PC-9 (cell line): ENCODE results near the gene LGR6. TPM values are rescaled to one million over a fixed set of nuclear protein-coding genes. Genes with fewer than 3 reads are reported as not detected.
"Not testable (repeated sequence)": the region's sequence is repeated elsewhere in the genome, so short reads cannot be mapped to it uniquely, and the experiment has no call there.

Source experiments
- BruUV-seq: library from RNA; stranded (reverse); fragments of 400-500 nt; replicated peaks from 2 replicates; lab custom pipeline; 2021; lab: Mats Ljungman, UMichigan
- CTCF ChIA-PET: fragments of 300-600 bp; sonication (Branson Sonifier 250); formaldehyde crosslinking; loops from one replicate; lab custom pipeline; 2022; ENCODE audit warnings: antibody characterized with exemption; lab: Charles Lee
- POLR2A ChIA-PET: fragments of 300-600 bp; sonication (Branson Sonifier 250); formaldehyde crosslinking; loops from one replicate; lab custom pipeline; 2022; ENCODE audit warnings: antibody characterized with exemption; ENCODE audit not compliant: unreplicated experiment; lab: Charles Lee
- DNase-seq, 2 experiments: peaks; one replicate each; pipeline versions ENCODE4 v3.0.0 to v3.0.0-alpha.2; 2015 to 2022; ENCODE audit warnings: mixed read lengths in 1 of 2
- H2AFZ ChIP-seq: fragments of 200-600 bp; sonication (generic); 2 replicates; pipeline ENCODE4 v1.8.1; 2017; ENCODE audit warnings: antibody characterized with exemption
- H3F3A ChIP-seq: fragments of 200-600 bp; sonication (generic); 2 replicates; pipeline ENCODE4 v1.8.1; 2017; ENCODE audit warnings: antibody characterized with exemption, mild to moderate bottlenecking, low read depth; ENCODE audit not compliant: insufficient read depth
- H3K27ac ChIP-seq: fragments of 200-600 bp; sonication (generic); 2 replicates; pipeline ENCODE4 v1.6.1; 2016; ENCODE audit warnings: mixed run types
- H3K27me3 ChIP-seq: fragments of 200-600 bp; sonication (generic); 2 replicates; pipeline ENCODE4 v1.6.1; 2016; ENCODE audit warnings: low read depth, mixed run types; ENCODE audit not compliant: insufficient read depth
- H3K36me3 ChIP-seq: fragments of 200-600 bp; sonication (generic); 2 replicates; pipeline ENCODE4 v1.6.1; 2016; ENCODE audit warnings: low read depth, mixed run types
- H3K4me1 ChIP-seq: fragments of 200-600 bp; sonication (generic); replicated peaks from 2 replicates; pipeline ENCODE4 v1.6.1; 2016; ENCODE audit warnings: mixed run types; ENCODE audit not compliant: insufficient read depth
- H3K4me2 ChIP-seq: fragments of 200-600 bp; sonication (generic); 2 replicates; pipeline ENCODE4 v1.6.1; 2017; ENCODE audit warnings: mixed run types
- H3K4me3 ChIP-seq: fragments of 200-600 bp; sonication (generic); 2 replicates; pipeline ENCODE4 v1.6.1; 2016; ENCODE audit warnings: mixed run types
- H3K79me2 ChIP-seq: fragments of 200-600 bp; sonication (generic); 2 replicates; pipeline ENCODE4 v1.6.1; 2017; ENCODE audit warnings: low read depth, mixed run types
- H3K9me2 ChIP-seq: fragments of 200-600 bp; sonication (generic); 2 replicates; pipeline ENCODE4 v1.8.1; 2017; ENCODE audit warnings: mild to moderate bottlenecking; ENCODE audit not compliant: insufficient read depth
- H3K9me3 ChIP-seq: fragments of 200-600 bp; sonication (generic); 2 replicates; pipeline ENCODE4 v1.8.1; 2016; ENCODE audit warnings: low read depth; ENCODE audit not compliant: insufficient read depth
- H4K20me1 ChIP-seq: fragments of 200-600 bp; sonication (generic); 2 replicates; pipeline ENCODE4 v1.8.1; 2017; ENCODE audit not compliant: insufficient read depth
- CTCF ChIP-seq: fragments of 200-600 bp; sonication (generic); conservative IDR thresholded peaks from 2 replicates; pipeline ENCODE4 v1.6.1; 2017; ENCODE audit warnings: mixed run types, antibody characterized with exemption, mild to moderate bottlenecking, moderate library complexity
- EZH2 ChIP-seq: fragments of 200-600 bp; sonication (generic); IDR thresholded peaks from 2 replicates; pipeline ENCODE4 v1.8.0; 2017; ENCODE audit warnings: antibody characterized with exemption, low read depth
- intact Hi-C: fragments of 100-400 bp; cut with micrococcal nuclease; formaldehyde crosslinking; loops from one replicate; pipeline ENCODE4 v1.10.0; 2022; ENCODE audit not compliant: unreplicated experiment
- total RNA-seq: library from RNA; stranded (reverse); gene quantifications from 2 replicates; pipeline ENCODE4 v1.2.3, GENCODE V29; 2021

Gene LGR6
- total RNA-seq, 1 experiment from 2014 or later: 5.6 TPM

- CTCF ChIA-PET: no interaction called here
- intact Hi-C loops: no loop called here
- Histone ChIP-seq H3K4me2 (no peak overlapping the region), H3K9me2 (no peaks in the 10 kb centered on the region), H4K20me1 (no peaks in the 10 kb centered on the region), H3K27ac (no peak overlapping the region), H2AFZ (no peak overlapping the region), H3K36me3 (no peaks in the 10 kb centered on the region), H3K4me1 (no peaks in the 10 kb centered on the region), H3K79me2 (no peaks in the 10 kb centered on the region), H3K4me3 (no peak overlapping the region), H3F3A (no peaks in the 10 kb centered on the region), H3K9me3 (no peaks in the 10 kb centered on the region), H3K27me3 (peaks cover 27% of the 10 kb centered on the region)
- TF ChIP-seq EZH2: no peak
- TF ChIP-seq CTCF: no peak
- POLR2A ChIA-PET: no interaction called here
- no TSS peak for BruUV-seq
- DNase-seq: no peak
Observed at GRCh38 chr1:202176949-202177927, 16.4 kb upstream of the LGR6 start.

GRCh38 chr1:202179828-202180750 lies 13.5 kb upstream of the LGR6 start:
- Histone ChIP-seq H3K4me1 (no peaks in the 10 kb centered on the region), H3K4me3 (no peak overlapping the region), H3F3A (no peaks in the 10 kb centered on the region), H2AFZ (no peak overlapping the region), H3K27me3 (peaks cover 27% of the 10 kb centered on the region), H3K79me2 (no peaks in the 10 kb centered on the region), H3K9me2 (no peaks in the 10 kb centered on the region), H3K36me3 (no peaks in the 10 kb centered on the region), H4K20me1 (no peaks in the 10 kb centered on the region), H3K9me3 (no peaks in the 10 kb centered on the region), H3K27ac (no peak overlapping the region), H3K4me2 (no peak overlapping the region)
- DNase-seq: no peak
- CTCF ChIA-PET: no interaction called here
- POLR2A ChIA-PET: interaction anchor here (0.7 kb wide), 1 partner anchor 13 kb away, joined by 5 read pairs; no protein-coding TSS in a partner anchor
- intact Hi-C loops: loop anchor here (5.0 to 10.0 kb wide), 2 partner anchors 285 to 422 kb away; no protein-coding TSS in a partner anchor
- no peak for TF ChIP-seq EZH2
- TF ChIP-seq CTCF: no peak
- BruUV-seq: no TSS peak

DNA sequence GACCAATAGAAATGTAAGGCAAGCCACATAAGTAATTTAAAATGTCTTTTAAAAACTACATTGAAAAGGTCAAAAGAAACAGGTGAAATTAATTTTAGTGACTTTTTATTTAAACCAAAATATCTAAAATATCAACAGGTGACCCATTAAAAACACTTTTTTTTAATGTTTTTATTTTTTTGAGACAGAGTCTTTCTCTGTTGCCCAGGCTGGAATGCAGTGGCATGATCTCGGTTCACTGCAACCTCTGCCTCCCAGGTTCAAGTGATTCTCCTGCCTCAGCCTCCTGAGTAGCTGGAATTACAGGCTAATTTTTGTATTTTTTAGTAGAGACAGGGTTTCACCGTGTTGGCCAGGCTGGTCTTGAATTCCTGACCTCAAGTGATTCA lies 12.9 kb upstream of the LGR6 start:
- intact Hi-C loops: loop anchor here (5.0 to 10.0 kb wide), 2 partner anchors 284 to 422 kb away; no protein-coding TSS in a partner anchor
- H3F3A ChIP-seq, H3K9me3 ChIP-seq, H3K4me3 ChIP-seq, H3K79me2 ChIP-seq, H3K4me2 ChIP-seq, DNase-seq, CTCF ChIA-PET, H2AFZ ChIP-seq, H4K20me1 ChIP-seq, H3K4me1 ChIP-seq, H3K9me2 ChIP-seq, BruUV-seq, H3K27ac ChIP-seq, H3K36me3 ChIP-seq, POLR2A ChIA-PET: not testable (repeated sequence)
- peaks cover 27% of the 10 kb centered on the region for H3K27me3 ChIP-seq
